GM21381 (cell line): Measurements from ENCODE around the gene NGFR.
A peak's percentile ranks its signal among the peaks of the same experiment; 100 is the strongest.

Experiments
- ATAC-seq: cut with Tn5 transposase; IDR thresholded peaks from one replicate; pipeline ENCODE4 v1.9.1; 2021; ENCODE audit warnings: mild to moderate bottlenecking, moderate library complexity; ENCODE audit not compliant: unreplicated experiment

The NGFR gene

GRCh38 chr17:49494986-49495841 lies at the start of gene NGFR:
TSS of gene NGFR (plus strand) at chr17:49495293. CDS start at chr17:49495418, 125 bp downstream.
- peak; percentile 57 for ATAC-seq

DNA sequence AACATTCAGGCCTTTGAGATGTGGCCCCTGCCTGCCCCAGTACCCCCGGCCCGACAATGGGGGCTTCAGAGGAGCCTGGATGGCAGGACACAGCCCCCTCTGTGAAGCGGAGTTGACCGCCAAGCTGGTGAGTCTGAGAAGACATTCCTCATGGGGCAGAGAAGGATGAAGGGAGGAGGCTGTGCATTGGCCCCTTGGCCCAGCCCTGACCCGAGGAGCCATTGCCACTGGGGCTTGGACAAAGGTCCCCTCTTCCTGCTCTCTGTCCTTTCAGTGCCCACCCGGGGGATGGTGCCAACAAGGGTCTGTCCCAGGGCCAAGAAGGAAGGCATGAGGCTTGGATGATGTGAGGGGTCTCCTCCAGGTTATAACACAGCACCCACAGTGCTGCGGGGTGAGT lies 49.5 kb upstream of the NGFR start:
- ATAC-seq, result no peak

GRCh38 chr17:49447628-49448302 lies 47.3 kb upstream of the NGFR start:
- no peak for ATAC-seq

DNA sequence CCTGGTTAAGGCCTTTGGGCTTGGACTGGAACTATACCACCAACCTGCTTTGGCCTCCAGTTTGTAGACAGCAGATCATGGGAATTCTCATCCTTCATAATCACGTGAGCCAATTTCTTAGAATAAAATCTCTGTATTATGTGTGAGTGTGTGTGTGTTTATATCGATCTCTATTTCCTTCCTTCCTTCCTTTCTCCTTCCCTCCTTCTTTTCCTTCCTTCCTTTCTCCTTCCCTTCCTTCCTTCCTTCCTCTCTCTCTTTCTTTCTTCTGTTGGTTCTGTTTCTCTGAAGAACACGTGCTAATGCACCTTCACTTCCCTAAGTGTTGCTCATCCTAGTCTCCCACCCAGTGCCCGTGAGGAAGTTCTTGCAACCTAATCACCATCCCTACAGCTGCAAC lies 44.9 kb upstream of the NGFR start:
- ATAC-seq, result no peak

- ATAC-seq, result no peak
Measured at GRCh38 chr17:49450735-49451134, 44.4 kb upstream of the NGFR start.

DNA sequence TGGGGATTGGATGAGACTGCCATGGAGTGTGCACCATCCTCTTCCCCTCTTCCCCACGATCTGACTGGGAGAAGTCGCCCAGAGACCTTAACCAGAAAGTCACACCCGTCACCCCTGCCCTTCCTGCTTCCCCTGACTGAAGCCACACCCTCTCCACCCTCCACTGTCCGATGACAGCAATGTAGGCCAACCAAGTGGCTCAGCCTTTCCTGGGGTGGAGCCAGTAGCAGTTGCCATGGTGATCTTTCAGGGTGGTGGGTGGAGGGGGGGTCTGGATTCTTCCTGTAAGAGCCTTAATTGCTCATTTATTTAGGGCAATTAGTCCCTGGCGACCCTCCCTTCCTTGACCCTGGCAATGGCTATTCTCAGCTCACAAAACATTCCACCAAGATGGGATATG lies 42.9 kb upstream of the NGFR start:
- ATAC-seq, result no peak

- no peak for ATAC-seq
Measured at GRCh38 chr17:49452661-49453060, 42.4 kb upstream of the NGFR start.

GRCh38 chr17:49454050-49454449 lies 41.0 kb upstream of the NGFR start:
- ATAC-seq, result no peak

GRCh38 chr17:49455272-49455861 lies 39.7 kb upstream of the NGFR start:
- no peak for ATAC-seq

DNA sequence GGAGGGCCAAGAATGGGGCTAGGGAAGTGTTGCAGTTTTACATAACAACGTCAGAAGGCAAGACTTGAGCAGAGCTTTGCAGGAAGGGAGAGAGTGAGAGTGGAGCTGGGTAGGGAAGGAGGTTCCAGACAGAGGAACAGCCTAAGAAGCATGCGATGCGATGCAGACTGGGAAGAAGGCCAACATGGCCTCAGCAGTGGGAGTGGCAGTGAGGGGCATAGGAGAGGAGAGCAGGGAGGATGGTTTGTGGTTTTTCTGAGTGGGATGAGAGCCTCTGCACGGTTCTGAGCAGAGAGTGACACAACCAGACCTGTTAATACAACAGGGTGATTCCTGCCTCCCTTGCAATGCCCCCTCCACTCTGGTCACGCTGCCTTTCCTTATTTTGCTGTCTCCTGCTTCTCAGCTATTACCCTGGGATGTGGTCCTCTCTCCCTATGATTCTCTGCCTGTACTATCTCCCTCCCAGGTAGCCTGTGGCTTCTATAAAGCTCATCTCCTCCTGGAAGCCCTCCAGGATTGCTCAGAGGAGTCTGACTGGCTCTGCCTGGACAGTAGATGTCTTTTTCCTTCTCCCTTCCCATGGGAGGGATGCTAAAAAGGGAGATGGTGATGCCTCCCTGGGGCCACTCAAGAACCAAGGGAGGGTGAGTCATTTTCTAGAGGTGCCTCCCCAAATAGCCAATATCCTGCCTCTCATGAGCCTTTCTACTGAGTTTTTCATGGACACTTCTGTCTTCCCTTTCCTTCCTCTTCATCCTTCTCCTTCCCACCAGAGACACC lies 38.7 kb upstream of the NGFR start:
- ATAC-seq, result no peak

- ATAC-seq, result no peak
Measured at GRCh38 chr17:49457564-49458535, 37.2 kb upstream of the NGFR start.

GRCh38 chr17:49459401-49459984 lies 35.6 kb upstream of the NGFR start:
- no peak for ATAC-seq

GRCh38 chr17:49460401-49460800 lies 34.7 kb upstream of the NGFR start:
- no peak for ATAC-seq

GRCh38 chr17:49461580-49461979 lies 33.5 kb upstream of the NGFR start:
- no peak for ATAC-seq

DNA sequence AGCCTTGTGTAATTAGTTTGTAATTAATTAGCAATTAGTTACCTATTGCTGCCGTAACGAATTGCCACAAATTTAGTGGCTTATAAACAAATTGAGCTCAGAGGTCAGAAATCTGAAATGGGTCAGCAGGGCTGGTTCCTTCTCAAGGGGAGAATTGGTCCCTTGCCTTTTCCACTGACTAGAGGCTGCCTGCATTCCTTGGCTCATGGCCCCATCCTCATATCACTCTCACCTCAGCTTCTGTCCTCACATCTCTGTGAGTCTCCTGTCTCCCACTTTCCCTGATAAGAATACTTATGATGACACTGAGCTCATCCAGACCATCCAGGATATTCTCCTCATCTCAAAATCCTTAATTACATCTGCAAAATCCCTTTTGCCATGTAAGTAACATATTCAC lies 31.0 kb upstream of the NGFR start:
- ATAC-seq, result no peak

DNA sequence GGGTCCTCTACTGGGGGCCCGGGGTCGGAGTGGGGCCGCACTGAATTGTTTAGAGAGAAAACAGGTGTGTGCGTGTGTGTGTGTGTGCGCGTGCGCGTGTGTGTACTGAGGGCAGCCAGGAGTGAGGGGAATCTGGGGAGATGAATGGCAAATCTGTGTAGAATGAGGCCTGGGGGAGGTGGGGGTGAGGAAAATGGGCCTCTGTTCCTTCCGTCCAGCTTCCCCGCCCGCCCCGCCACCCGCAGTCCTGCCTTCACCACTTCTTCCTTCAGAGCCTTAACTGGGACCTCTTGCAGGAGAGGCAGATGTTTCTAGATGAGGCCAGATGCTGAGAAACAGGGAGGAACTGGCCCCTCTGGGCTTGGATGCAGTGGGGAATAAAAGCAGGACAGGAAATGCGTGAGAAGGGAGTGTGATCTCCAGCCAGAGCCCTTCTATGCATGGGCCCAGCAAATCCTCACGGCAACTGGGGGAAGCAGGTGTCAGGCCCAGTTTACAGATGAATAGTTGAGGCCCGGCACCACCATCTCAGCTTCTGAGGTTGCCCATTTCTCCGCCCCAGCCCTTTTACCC lies 29.7 kb upstream of the NGFR start:
- ATAC-seq, result no peak

DNA sequence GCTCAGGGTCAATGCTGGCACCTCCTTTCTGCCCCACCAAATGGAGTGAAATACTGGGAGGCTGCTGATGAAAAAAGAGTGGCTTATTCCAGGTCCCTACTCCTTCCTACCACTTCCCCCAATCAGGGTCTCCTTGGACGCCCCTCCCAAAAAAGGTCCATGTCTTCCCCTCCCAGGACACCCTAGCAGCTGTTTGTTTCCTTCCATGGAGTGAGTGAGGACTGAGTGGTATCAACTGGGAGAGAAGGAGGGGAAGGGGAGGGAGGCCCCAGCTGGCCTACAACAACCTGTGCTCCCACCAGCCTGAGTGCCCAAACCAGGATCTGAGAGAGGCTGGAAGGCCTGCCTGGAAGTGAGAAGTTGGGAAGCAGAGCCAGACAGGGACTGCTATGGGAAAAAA lies 28.7 kb upstream of the NGFR start:
- ATAC-seq, result no peak

DNA sequence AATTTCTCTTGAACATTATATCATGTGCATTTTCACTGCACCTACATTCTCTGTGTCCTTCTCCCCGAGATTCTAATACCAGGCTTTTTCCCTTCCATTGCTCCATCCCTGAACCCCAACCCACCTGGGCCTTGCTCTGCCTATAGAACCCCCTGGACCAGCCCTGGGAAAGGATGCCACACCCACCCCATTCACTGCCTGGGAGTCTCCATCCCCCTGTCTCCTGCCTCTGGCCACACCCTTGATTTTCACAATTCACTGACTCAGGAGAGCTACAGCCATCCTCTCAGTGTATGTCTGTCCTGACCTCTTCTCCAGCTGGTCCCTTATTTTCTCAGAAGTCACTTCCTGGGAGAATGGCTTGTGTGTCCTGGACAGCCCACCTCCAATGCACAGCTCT lies 27.9 kb upstream of the NGFR start:
- ATAC-seq, result no peak

GRCh38 chr17:49468811-49469385 lies 26.2 kb upstream of the NGFR start:
- ATAC-seq, result no peak
